Osteocyte (in vitro differentiated cells): ENCODE results near the gene CMSS1. TPM values are rescaled to one million over a fixed set of nuclear protein-coding genes. Genes with fewer than 3 reads are reported as not detected.
A peak's percentile ranks its signal among the peaks of the same experiment; 100 is the strongest.

Experiments
- DNase-seq: peaks from one replicate; pipeline ENCODE4 v3.0.0; 2021; ENCODE audit warnings: mixed read lengths; ENCODE audit not compliant: unreplicated experiment; ENCODE audit errors: extremely low spot score
- H3K27ac Mint-ChIP-seq: one replicate; pipeline ENCODE4 v1.8.0; 2021; ENCODE audit warnings: mild to moderate bottlenecking, mixed read lengths; ENCODE audit not compliant: unreplicated experiment
- H3K27me3 Mint-ChIP-seq: one replicate; pipeline ENCODE4 v1.8.0; 2021; ENCODE audit warnings: mixed read lengths; ENCODE audit not compliant: unreplicated experiment
- H3K36me3 Mint-ChIP-seq: one replicate; pipeline ENCODE4 v1.8.0; 2021; ENCODE audit warnings: mixed read lengths; ENCODE audit not compliant: unreplicated experiment
- H3K4me1 Mint-ChIP-seq: one replicate; pipeline ENCODE4 v1.8.0; 2021; ENCODE audit warnings: mixed read lengths; ENCODE audit not compliant: unreplicated experiment
- H3K4me3 Mint-ChIP-seq: one replicate; pipeline ENCODE4 v1.8.0; 2021; ENCODE audit warnings: mild to moderate bottlenecking, moderate library complexity, mixed read lengths; ENCODE audit not compliant: unreplicated experiment
- H3K9me3 Mint-ChIP-seq: one replicate; pipeline ENCODE4 v1.8.0; 2021; ENCODE audit warnings: mixed read lengths; ENCODE audit not compliant: unreplicated experiment
- CTCF ChIP-seq: fragments of 200-600 bp; sonication (generic); IDR thresholded peaks from 2 replicates; pipeline ENCODE4 v1.5.0; 2021; ENCODE audit warnings: antibody characterized with exemption, mild to moderate bottlenecking, moderate library complexity
- total RNA-seq: library from RNA; stranded (reverse); gene quantifications from 2 replicates; pipeline ENCODE4 v1.2.1, GENCODE V29; 2021

The CMSS1 gene
- total RNA-seq, 1 donor from 2014 or later: 38.5 TPM

GRCh38 chr3:100081986-100082692 is 264.5 kb downstream of the CMSS1 start:
- H3K27me3 Mint-ChIP-seq: no peaks in the 10 kb centered on the region
- H3K27ac Mint-ChIP-seq: peak overlapping the region; percentile 82
- no peak overlapping the region for H3K4me3 Mint-ChIP-seq
- no peak for DNase-seq
- peaks cover 63% of the 10 kb centered on the region for H3K4me1 Mint-ChIP-seq
- TF ChIP-seq CTCF: no peak
- no peaks in the 10 kb centered on the region for H3K9me3 Mint-ChIP-seq
- H3K36me3 Mint-ChIP-seq: peaks cover 2% of the 10 kb centered on the region

GRCh38 chr3:100082714-100083113 is 265.1 kb downstream of the CMSS1 start:
- Mint-ChIP-seq H3K27ac (peak overlapping the region; percentile 82), H3K27me3 (no peaks in the 10 kb centered on the region), H3K4me3 (no peak overlapping the region), H3K36me3 (no peaks in the 10 kb centered on the region), H3K9me3 (no peaks in the 10 kb centered on the region), H3K4me1 (peaks cover 65% of the 10 kb centered on the region)
- no peak for DNase-seq
- TF ChIP-seq CTCF: no peak

- no peak for DNase-seq
- TF ChIP-seq CTCF: no peak
- Mint-ChIP-seq H3K9me3 (no peaks in the 10 kb centered on the region), H3K27me3 (no peaks in the 10 kb centered on the region), H3K27ac (peak overlapping the region; percentile 82), H3K4me3 (no peak overlapping the region), H3K4me1 (peaks cover 65% of the 10 kb centered on the region), H3K36me3 (no peaks in the 10 kb centered on the region)
Measured at GRCh38 chr3:100083209-100083608, 265.5 kb downstream of the CMSS1 start.

- DNase-seq: no peak
- Mint-ChIP-seq H3K4me3 (no peak overlapping the region), H3K27me3 (no peaks in the 10 kb centered on the region), H3K4me1 (peaks cover 73% of the 10 kb centered on the region), H3K27ac (no peak overlapping the region), H3K9me3 (no peaks in the 10 kb centered on the region), H3K36me3 (peaks cover 1% of the 10 kb centered on the region)
- TF ChIP-seq CTCF: no peak
Measured at GRCh38 chr3:100084100-100084806, 266.6 kb downstream of the CMSS1 start.

GRCh38 chr3:100086401-100086800 is 268.7 kb downstream of the CMSS1 start:
- H3K36me3 Mint-ChIP-seq: peaks cover 1% of the 10 kb centered on the region
- peaks cover 74% of the 10 kb centered on the region for H3K4me1 Mint-ChIP-seq
- no peaks in the 10 kb centered on the region for H3K9me3 Mint-ChIP-seq
- H3K27ac Mint-ChIP-seq: peak overlapping the region; percentile 69
- TF ChIP-seq CTCF: no peak
- no peak for DNase-seq
- H3K27me3 Mint-ChIP-seq: no peaks in the 10 kb centered on the region
- no peak overlapping the region for H3K4me3 Mint-ChIP-seq
